ENCODE results near the gene ZCCHC7.

Gene ZCCHC7

DNA sequence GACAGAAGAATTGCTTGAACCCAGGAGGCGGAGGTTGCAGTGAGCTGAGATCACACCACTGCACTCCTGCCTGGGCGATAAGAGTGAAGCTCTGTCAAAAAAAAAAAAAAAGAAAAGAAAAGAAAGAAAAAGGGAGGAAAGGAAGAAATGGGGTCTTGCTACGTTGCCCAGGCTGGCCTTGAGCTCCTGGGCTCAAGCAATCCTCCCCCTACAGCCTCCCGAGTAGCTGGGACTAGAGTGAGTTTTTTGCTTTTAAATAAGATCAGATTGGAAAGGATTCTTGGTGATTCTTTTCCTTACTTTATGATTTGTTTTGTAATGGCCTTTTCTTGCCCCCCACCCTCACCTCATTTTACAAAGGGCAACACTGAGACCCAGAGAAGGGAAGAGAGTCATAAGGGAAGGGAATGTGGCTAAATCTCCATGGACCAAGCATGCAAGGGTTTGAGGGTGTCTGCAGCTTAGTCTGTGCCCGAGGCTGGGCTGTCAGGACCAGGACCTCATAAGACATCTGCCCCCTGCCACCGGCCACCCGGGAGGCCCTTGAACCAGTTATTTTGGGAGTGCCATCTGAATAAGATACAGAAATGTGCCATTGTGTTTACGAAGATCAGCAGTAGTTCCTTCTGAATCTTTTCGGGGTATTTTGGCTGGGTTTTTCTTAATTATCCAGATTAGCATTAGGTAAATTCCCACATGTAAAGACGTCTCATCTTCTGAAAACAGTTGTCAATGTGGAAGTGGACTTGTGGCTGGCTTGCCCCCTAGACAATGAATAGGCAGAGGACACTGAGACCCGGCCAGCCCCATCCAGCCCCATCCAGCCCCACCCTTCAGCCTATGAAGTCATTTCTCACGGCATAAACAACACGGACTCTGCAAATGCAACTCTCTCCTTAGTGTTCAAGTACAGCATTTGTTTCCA is 257.6 kb downstream of the ZCCHC7 start:
- Histone ChIP-seq H3K27me3 (ENCODE audit: control insufficient read depth, insufficient read depth, low read length) (no peaks in the 10 kb centered on the region), H3K4me1 (ENCODE audit: control insufficient read depth, insufficient read depth, low read length) (no peaks in the 10 kb centered on the region), H3K36me3 (ENCODE audit: control insufficient read depth, insufficient read depth, low read length) (no peaks in the 10 kb centered on the region), H3K9ac (ENCODE audit: low read depth, low read length) (no peak overlapping the region), H3K9me3 (ENCODE audit: control insufficient read depth, insufficient read depth, low read length) (no peaks in the 10 kb centered on the region), H3K4me3 (ENCODE audit: low read depth, low read length) (no peak overlapping the region), H3K27ac (ENCODE audit: low read depth, low read length) (no peak overlapping the region)

DNA sequence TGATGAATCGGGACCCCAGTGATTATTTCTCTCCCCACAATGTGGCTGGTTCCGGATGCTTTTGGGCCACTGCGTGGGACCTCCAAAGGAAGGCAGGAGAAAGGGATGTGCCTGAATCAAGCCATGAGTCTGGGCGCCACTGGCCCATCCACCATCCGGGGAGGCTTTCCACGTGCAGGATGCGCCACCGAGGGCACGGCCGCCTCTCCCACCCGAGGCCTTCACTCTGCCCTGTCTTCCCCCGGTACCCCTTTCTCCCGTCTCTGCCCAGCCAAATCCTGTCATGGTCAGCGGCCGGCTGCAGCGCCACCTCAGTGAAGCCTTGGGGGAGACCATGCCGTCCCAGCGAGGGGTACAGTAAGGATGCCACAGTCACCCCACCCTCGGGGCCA is 258.2 kb downstream of the ZCCHC7 start:
- H3K27ac ChIP-seq (ENCODE audit: low read depth, low read length): no peak overlapping the region
- no peaks in the 10 kb centered on the region for H3K36me3 ChIP-seq (ENCODE audit: control insufficient read depth, insufficient read depth, low read length)
- H3K9me3 ChIP-seq (ENCODE audit: control insufficient read depth, insufficient read depth, low read length): no peaks in the 10 kb centered on the region
- no peak overlapping the region for H3K4me3 ChIP-seq (ENCODE audit: low read depth, low read length)
- no peak overlapping the region for H3K9ac ChIP-seq (ENCODE audit: low read depth, low read length)
- H3K4me1 ChIP-seq (ENCODE audit: control insufficient read depth, insufficient read depth, low read length): no peaks in the 10 kb centered on the region
- H3K27me3 ChIP-seq (ENCODE audit: control insufficient read depth, insufficient read depth, low read length): no peaks in the 10 kb centered on the region

DNA sequence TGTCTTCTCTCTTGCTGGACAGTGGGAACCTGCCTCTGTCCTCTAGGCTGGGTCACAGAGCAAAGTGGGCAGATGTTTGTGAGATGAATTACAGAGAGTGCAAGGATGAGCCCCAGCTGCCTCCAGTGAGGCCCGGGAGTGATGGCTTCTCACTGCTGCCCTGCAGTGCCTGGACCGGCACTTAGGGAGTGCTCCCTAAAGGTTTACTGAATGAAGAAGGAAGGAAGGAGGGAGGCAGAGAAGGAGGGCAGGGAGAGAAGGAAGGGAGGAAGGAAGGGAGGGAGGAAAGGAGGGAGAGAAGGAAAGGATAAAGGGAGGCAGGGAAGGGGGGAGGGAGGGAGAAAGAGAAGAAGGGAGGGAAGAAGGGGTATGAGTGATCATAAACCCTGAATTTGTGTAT is 259.5 kb downstream of the ZCCHC7 start:
- Histone ChIP-seq H3K4me1 (ENCODE audit: control insufficient read depth, insufficient read depth, low read length) (no peaks in the 10 kb centered on the region), H3K27ac (ENCODE audit: low read depth, low read length) (no peak overlapping the region), H3K9ac (ENCODE audit: low read depth, low read length) (no peak overlapping the region), H3K27me3 (ENCODE audit: control insufficient read depth, insufficient read depth, low read length) (no peaks in the 10 kb centered on the region), H3K36me3 (ENCODE audit: control insufficient read depth, insufficient read depth, low read length) (no peaks in the 10 kb centered on the region), H3K9me3 (ENCODE audit: control insufficient read depth, insufficient read depth, low read length) (no peaks in the 10 kb centered on the region), H3K4me3 (ENCODE audit: low read depth, low read length) (no peak overlapping the region)

DNA sequence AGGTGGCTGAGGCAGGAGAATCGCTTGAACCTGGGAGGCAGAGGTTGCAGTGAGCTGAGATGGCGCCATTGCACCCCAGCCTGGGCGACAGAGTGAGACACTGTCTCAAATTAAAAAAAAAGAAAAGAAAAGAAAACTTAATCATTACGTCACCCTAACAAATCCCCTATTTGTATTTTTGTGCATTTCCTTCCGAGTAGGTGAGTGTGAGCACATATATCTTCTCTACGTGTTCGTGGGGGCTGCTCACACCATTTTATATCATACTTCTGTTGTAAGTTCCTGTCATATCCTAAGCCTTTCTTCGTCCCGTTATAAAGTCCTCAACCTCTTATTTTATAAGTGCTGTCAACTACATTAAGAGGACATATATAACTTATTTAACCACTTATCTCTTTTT is 260.2 kb downstream of the ZCCHC7 start:
- Histone ChIP-seq H3K4me1 (ENCODE audit: control insufficient read depth, insufficient read depth, low read length) (no peaks in the 10 kb centered on the region), H3K9ac (ENCODE audit: low read depth, low read length) (no peak overlapping the region), H3K27ac (ENCODE audit: low read depth, low read length) (no peak overlapping the region)

DNA sequence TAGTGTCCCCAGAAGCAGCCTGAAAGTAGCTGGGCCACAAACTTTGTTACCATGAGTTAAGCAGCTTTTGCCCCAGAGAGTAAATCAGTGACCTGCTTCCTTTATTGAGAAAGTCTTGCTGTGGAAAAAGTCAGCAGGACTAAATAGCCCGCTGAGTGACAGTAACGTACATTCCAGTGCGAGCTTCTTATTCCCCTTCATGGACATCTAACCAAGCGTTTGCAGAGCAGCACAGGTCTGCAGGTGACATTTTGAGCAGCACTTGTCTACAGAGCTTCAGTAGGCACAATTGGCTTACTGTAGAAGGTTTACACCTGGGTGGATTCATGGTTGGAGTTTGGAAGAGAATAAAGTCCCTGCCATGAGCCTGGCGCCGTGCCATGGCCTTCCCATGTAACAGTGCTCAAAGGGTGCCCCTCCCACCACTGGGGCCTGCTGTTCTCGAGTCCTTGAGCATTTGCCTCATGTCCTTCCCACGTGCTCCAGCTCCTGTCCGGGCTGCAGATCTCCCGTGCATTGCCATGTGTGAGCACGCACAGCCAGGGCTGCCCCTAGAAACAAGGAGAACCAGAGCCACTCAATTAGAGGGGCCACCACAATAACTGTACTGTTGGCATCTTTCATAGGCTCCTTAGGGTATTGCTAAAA is 260.8 kb downstream of the ZCCHC7 start:
- H3K27ac ChIP-seq (ENCODE audit: low read depth, low read length): no peak overlapping the region
- H3K4me1 ChIP-seq (ENCODE audit: control insufficient read depth, insufficient read depth, low read length): no peaks in the 10 kb centered on the region
- H3K4me3 ChIP-seq (ENCODE audit: low read depth, low read length): no peak overlapping the region
- H3K36me3 ChIP-seq (ENCODE audit: control insufficient read depth, insufficient read depth, low read length): no peaks in the 10 kb centered on the region
- H3K9ac ChIP-seq (ENCODE audit: low read depth, low read length): no peak overlapping the region
- no peaks in the 10 kb centered on the region for H3K27me3 ChIP-seq (ENCODE audit: control insufficient read depth, insufficient read depth, low read length)
- no peaks in the 10 kb centered on the region for H3K9me3 ChIP-seq (ENCODE audit: control insufficient read depth, insufficient read depth, low read length)

More for the DNA sequence above, 260.2 kb downstream of the ZCCHC7 start:
- no peaks in the 10 kb centered on the region for H3K9me3 ChIP-seq (ENCODE audit: control insufficient read depth, insufficient read depth, low read length)
- H3K27me3 ChIP-seq (ENCODE audit: control insufficient read depth, insufficient read depth, low read length): no peaks in the 10 kb centered on the region
- no peaks in the 10 kb centered on the region for H3K36me3 ChIP-seq (ENCODE audit: control insufficient read depth, insufficient read depth, low read length)
- no peak overlapping the region for H3K4me3 ChIP-seq (ENCODE audit: low read depth, low read length)

DNA sequence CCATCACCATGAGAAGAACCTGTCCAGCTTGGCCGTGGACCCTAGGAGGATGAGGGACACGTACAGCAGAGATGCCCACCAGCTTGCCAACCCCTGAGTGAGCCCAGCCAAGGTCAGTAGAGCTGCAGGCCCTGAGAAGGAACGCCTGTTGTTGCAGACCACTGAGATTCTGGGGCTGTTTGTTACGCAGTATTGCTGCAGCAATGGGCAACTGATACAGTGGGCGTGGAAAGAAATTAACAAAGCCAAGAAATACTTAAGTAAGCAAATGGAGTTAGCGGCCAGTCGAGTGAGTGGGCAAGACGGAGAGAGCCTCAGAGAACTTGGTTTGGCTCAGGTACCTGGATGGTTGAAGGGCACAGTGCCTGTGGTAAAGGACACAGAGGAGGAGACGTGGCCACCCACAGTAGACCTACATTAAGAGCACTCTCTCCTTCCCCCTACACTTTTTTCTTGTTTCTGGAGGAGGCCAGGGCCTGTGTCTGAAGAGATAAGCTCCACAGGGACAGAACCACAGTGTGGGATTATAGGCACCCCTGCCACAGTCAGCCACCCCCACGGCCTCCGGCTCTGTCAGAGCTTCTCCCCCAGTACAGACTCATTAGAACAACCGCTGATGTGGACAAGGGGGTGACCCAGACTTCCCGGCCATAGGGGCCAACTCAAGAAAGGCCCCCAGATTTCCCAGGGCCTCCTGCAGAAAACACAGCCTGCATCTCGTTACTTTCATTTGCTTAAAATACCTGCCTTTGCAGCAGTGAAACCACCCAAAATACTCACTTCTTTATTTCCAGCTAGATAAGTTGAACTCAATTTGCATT is 262.0 kb downstream of the ZCCHC7 start:
- Histone ChIP-seq H3K9ac (ENCODE audit: low read depth, low read length) (no peak overlapping the region), H3K27ac (ENCODE audit: low read depth, low read length) (no peak overlapping the region), H3K9me3 (ENCODE audit: control insufficient read depth, insufficient read depth, low read length) (no peaks in the 10 kb centered on the region), H3K4me1 (ENCODE audit: control insufficient read depth, insufficient read depth, low read length) (no peaks in the 10 kb centered on the region), H3K27me3 (ENCODE audit: control insufficient read depth, insufficient read depth, low read length) (no peaks in the 10 kb centered on the region), H3K36me3 (ENCODE audit: control insufficient read depth, insufficient read depth, low read length) (no peaks in the 10 kb centered on the region), H3K4me3 (ENCODE audit: low read depth, low read length) (no peak overlapping the region)

DNA sequence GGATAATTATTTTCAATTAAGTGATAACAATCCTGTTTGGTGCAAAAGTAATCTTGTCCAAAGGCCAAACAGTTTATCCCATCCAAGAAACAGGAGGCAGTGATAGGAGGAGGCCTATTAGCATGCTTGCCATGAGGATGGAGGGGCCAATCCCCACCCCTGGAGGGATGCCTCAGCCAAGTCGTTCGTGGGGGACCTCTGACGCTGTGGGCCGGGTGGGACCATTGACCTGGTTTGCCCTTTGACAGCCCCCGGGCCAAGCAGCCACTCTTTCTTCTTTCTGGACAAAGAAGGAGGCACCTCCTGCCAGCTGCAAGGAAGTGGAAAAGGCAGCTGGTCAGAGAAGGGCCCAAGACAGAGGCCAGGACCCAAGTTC is 262.6 kb downstream of the ZCCHC7 start:
- Histone ChIP-seq H3K4me1 (ENCODE audit: control insufficient read depth, insufficient read depth, low read length) (no peaks in the 10 kb centered on the region), H3K27ac (ENCODE audit: low read depth, low read length) (no peak overlapping the region), H3K9me3 (ENCODE audit: control insufficient read depth, insufficient read depth, low read length) (no peaks in the 10 kb centered on the region)

DNA sequence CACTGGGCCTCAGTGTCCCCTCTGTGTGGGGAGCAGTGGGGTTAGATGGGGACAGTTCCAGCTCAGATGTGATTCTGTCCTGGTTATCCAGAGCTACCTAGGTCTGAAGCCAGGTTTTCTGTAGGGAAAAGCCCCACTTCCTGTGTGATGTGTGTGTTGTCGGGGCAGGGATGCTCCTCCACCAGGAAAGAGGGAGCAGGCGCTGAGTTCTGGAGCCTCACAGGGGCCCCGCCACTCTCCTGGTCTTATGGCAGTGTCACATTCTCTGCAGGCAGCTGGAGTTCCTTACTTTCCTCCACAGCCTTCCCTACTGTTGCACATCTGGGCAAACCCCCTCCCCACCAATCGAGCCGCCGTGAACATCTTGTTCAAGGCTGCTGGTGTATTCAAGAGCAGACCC is 263.0 kb downstream of the ZCCHC7 start:
- Histone ChIP-seq H3K27me3 (ENCODE audit: control insufficient read depth, insufficient read depth, low read length) (no peaks in the 10 kb centered on the region), H3K4me3 (ENCODE audit: low read depth, low read length) (no peak overlapping the region), H3K9ac (ENCODE audit: low read depth, low read length) (no peak overlapping the region), H3K4me1 (ENCODE audit: control insufficient read depth, insufficient read depth, low read length) (no peaks in the 10 kb centered on the region), H3K36me3 (ENCODE audit: control insufficient read depth, insufficient read depth, low read length) (no peaks in the 10 kb centered on the region), H3K9me3 (ENCODE audit: control insufficient read depth, insufficient read depth, low read length) (no peaks in the 10 kb centered on the region), H3K27ac (ENCODE audit: low read depth, low read length) (no peak overlapping the region)

More for the DNA sequence above, 262.6 kb downstream of the ZCCHC7 start:
- H3K9ac ChIP-seq (ENCODE audit: low read depth, low read length): no peak overlapping the region
- no peak overlapping the region for H3K4me3 ChIP-seq (ENCODE audit: low read depth, low read length)
- H3K36me3 ChIP-seq (ENCODE audit: control insufficient read depth, insufficient read depth, low read length): no peaks in the 10 kb centered on the region
- H3K27me3 ChIP-seq (ENCODE audit: control insufficient read depth, insufficient read depth, low read length): no peaks in the 10 kb centered on the region

DNA sequence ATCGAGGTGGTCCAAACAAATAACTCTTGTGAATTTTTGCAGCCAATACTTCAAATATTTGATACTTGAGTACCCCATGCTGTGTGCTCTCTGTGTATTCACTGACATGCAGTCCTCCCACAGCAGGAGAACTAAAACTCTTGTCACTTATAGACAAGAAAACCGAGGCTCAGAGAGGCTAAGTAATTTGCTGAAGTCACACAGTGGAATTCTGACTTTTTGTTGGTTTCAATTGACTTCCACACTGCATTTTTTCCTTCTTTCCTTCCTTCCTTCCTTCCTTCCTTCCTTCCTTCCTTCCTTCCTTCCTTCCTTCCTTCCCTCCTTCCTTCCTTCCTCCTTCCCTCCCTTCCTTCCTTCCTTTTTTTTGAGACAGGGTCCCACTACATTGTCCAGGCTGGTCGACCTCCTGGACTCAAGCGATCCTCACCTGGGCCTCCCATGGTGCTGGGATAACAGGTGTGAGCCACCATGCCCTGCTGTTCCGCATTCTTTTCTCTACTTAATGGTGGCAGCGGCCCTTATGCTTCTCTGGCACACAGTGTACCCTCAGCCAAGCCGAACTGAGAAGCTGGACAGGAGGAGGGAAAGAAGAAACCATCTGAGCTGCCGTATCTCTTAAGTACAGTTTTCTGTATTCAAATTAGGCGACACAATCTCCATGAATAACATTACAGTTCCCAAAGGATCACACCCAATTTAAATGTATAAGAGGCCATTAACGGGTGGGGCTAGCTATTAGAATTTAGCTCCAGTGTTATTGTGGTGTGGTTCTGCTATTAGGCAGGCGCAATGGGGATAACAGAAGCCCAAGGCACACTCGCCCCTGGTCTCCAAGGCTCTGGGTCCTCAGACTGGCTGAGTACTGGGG is 263.7 kb downstream of the ZCCHC7 start:
- Histone ChIP-seq H3K36me3 (ENCODE audit: control insufficient read depth, insufficient read depth, low read length) (no peaks in the 10 kb centered on the region), H3K27ac (ENCODE audit: low read depth, low read length) (no peak overlapping the region), H3K9ac (ENCODE audit: low read depth, low read length) (no peak overlapping the region), H3K9me3 (ENCODE audit: control insufficient read depth, insufficient read depth, low read length) (no peaks in the 10 kb centered on the region), H3K4me1 (ENCODE audit: control insufficient read depth, insufficient read depth, low read length) (no peaks in the 10 kb centered on the region), H3K27me3 (ENCODE audit: control insufficient read depth, insufficient read depth, low read length) (no peaks in the 10 kb centered on the region), H3K4me3 (ENCODE audit: low read depth, low read length) (no peak overlapping the region)

DNA sequence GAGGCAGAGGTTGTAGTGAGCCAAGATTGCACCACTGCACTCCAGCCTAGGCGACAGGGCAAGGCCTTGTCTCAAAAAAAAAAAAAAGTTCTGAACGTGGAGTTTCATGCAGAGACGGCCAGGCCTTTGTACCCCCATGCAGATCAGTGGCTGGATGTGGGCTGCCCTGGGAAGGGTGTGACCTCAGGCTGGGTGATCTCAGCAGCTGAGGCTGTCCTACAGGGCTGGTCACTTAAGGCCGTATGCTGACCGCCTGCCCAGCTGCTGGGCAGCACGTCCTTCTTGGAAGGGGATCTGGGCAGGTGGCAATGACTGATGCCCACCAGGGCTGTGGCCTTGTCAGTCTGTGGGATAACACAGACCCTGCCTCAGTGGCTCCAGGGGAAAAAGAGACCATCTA is 264.9 kb downstream of the ZCCHC7 start:
- no peak overlapping the region for H3K27ac ChIP-seq (ENCODE audit: low read depth, low read length)
- no peaks in the 10 kb centered on the region for H3K9me3 ChIP-seq (ENCODE audit: control insufficient read depth, insufficient read depth, low read length)
- no peaks in the 10 kb centered on the region for H3K36me3 ChIP-seq (ENCODE audit: control insufficient read depth, insufficient read depth, low read length)
- no peak overlapping the region for H3K4me3 ChIP-seq (ENCODE audit: low read depth, low read length)
- no peak overlapping the region for H3K9ac ChIP-seq (ENCODE audit: low read depth, low read length)
- no peaks in the 10 kb centered on the region for H3K27me3 ChIP-seq (ENCODE audit: control insufficient read depth, insufficient read depth, low read length)
- H3K4me1 ChIP-seq (ENCODE audit: control insufficient read depth, insufficient read depth, low read length): no peaks in the 10 kb centered on the region

Data from HUES48 (cell line).